Glutamatergic neuron (in vitro differentiated cells): Measurements from ENCODE around the gene PDCL3. TPM values are rescaled to one million over a fixed set of nuclear protein-coding genes. Genes with fewer than 3 reads are reported as not detected.

Source experiments
- DNase-seq: peaks from one replicate; pipeline ENCODE4 v3.0.0; 2022
- H3K27ac Mint-ChIP-seq: one replicate; pipeline ENCODE4 v1.8.0; 2020; ENCODE audit warnings: mild to moderate bottlenecking, mixed read lengths, inconsistent platforms; ENCODE audit not compliant: unreplicated experiment
- H3K27me3 Mint-ChIP-seq: one replicate; pipeline ENCODE4 v1.8.0; 2020; ENCODE audit warnings: mild to moderate bottlenecking, moderate library complexity, mixed read lengths, inconsistent platforms; ENCODE audit not compliant: unreplicated experiment
- H3K36me3 Mint-ChIP-seq: one replicate; pipeline ENCODE4 v1.8.0; 2020; ENCODE audit warnings: mild to moderate bottlenecking, mixed read lengths, inconsistent platforms; ENCODE audit not compliant: unreplicated experiment
- H3K4me1 Mint-ChIP-seq: one replicate; pipeline ENCODE4 v1.8.0; 2020; ENCODE audit warnings: mild to moderate bottlenecking, low read depth, mixed read lengths, inconsistent platforms; ENCODE audit not compliant: unreplicated experiment
- H3K4me3 Mint-ChIP-seq: one replicate; pipeline ENCODE4 v1.8.0; 2020; ENCODE audit warnings: mild to moderate bottlenecking, mixed read lengths, inconsistent platforms; ENCODE audit not compliant: unreplicated experiment
- H3K9me3 Mint-ChIP-seq: one replicate; pipeline ENCODE4 v1.8.0; 2020; ENCODE audit warnings: mild to moderate bottlenecking, moderate library complexity, mixed read lengths, inconsistent platforms; ENCODE audit not compliant: unreplicated experiment
- CTCF ChIP-seq: fragments of 200-600 bp; sonication (generic); IDR thresholded peaks from one replicate; pipeline ENCODE4 v1.5.0; 2021; ENCODE audit not compliant: partially characterized antibody, unreplicated experiment
- total RNA-seq: library from RNA; stranded (reverse); fragmentation: NEBNext Ultra II Directional; extraction: Animal tissue kit (Norgen Biotek cat#: 25700); gene quantifications from one replicate; pipeline ENCODE4 v1.2.1, GENCODE V29; 2021; ENCODE audit not compliant: unreplicated experiment

Gene PDCL3
- total RNA-seq, 1 donor from 2014 or later: 24.9 TPM

GRCh38 chr2:100529900-100530299, 32.9 kb upstream of the PDCL3 start:
- DNase-seq: no peak
- Mint-ChIP-seq H3K4me3 (no peak overlapping the region), H3K4me1 (no peaks in the 10 kb centered on the region), H3K36me3 (no peaks in the 10 kb centered on the region), H3K27me3 (peaks cover 4% of the 10 kb centered on the region), H3K27ac (no peak overlapping the region), H3K9me3 (peaks cover 2% of the 10 kb centered on the region)
- no peak for TF ChIP-seq CTCF

GRCh38 chr2:100535855-100536254, 26.9 kb upstream of the PDCL3 start:
- H3K4me3 Mint-ChIP-seq: no peak overlapping the region
- no peak for TF ChIP-seq CTCF
- H3K9me3 Mint-ChIP-seq: no peaks in the 10 kb centered on the region
- no peaks in the 10 kb centered on the region for H3K36me3 Mint-ChIP-seq
- H3K27ac Mint-ChIP-seq: no peak overlapping the region
- H3K27me3 Mint-ChIP-seq: peaks cover 7% of the 10 kb centered on the region
- DNase-seq: no peak
- H3K4me1 Mint-ChIP-seq: no peaks in the 10 kb centered on the region

GRCh38 chr2:100537918-100538317, 24.9 kb upstream of the PDCL3 start:
- no peaks in the 10 kb centered on the region for H3K4me1 Mint-ChIP-seq
- no peak overlapping the region for H3K27ac Mint-ChIP-seq
- no peak for TF ChIP-seq CTCF
- H3K36me3 Mint-ChIP-seq: no peaks in the 10 kb centered on the region
- no peaks in the 10 kb centered on the region for H3K9me3 Mint-ChIP-seq
- peaks cover 7% of the 10 kb centered on the region for H3K27me3 Mint-ChIP-seq
- no peak overlapping the region for H3K4me3 Mint-ChIP-seq
- DNase-seq: no peak

GRCh38 chr2:100539221-100539620, 23.6 kb upstream of the PDCL3 start:
- TF ChIP-seq CTCF: no peak
- no peak overlapping the region for H3K27ac Mint-ChIP-seq
- peaks cover 3% of the 10 kb centered on the region for H3K27me3 Mint-ChIP-seq
- DNase-seq: no peak
- no peaks in the 10 kb centered on the region for H3K4me1 Mint-ChIP-seq
- no peak overlapping the region for H3K4me3 Mint-ChIP-seq
- no peaks in the 10 kb centered on the region for H3K9me3 Mint-ChIP-seq
- peaks cover 9% of the 10 kb centered on the region for H3K36me3 Mint-ChIP-seq

GRCh38 chr2:100541404-100541803, 21.4 kb upstream of the PDCL3 start:
- H3K27ac Mint-ChIP-seq: no peak overlapping the region

More at GRCh38 chr2:100541404-100541803, 21.4 kb upstream of the PDCL3 start:
- no peaks in the 10 kb centered on the region for H3K4me1 Mint-ChIP-seq
- H3K36me3 Mint-ChIP-seq: peaks cover 9% of the 10 kb centered on the region
- DNase-seq: no peak
- H3K9me3 Mint-ChIP-seq: no peaks in the 10 kb centered on the region
- H3K27me3 Mint-ChIP-seq: peaks cover 3% of the 10 kb centered on the region
- no peak for TF ChIP-seq CTCF
- H3K4me3 Mint-ChIP-seq: no peak overlapping the region
